ENCODE results near the gene GRK7. TPM values are rescaled to one million over a fixed set of nuclear protein-coding genes. Genes with fewer than 3 reads are reported as not detected.

Gene GRK7
- total RNA-seq, 1 donor from 2014 or later, result 0.12 TPM

DNA sequence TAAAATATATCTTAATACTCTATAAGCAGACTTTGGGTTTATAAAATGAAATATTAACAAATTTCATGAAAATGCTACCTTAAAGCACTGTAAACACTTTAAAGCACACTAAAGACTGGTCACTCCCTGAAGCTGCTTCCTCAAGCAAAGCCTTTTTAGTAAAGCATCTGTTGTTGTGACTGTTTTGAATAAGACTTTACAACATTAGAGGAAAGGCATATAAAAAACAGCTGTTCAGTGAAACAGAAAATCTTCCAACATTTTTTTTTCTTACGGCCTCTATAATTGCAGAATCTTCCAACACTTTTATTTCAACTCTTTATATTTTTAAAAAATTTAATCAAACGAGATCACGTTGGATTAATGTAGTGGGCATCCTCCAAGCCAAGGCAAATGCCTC is 48.1 kb downstream of the GRK7 start:
- no peaks in the 10 kb centered on the region for H3K27me3 ChIP-seq
- H3K4me3 ChIP-seq, result no peak overlapping the region
- TF ChIP-seq CTCF (IDR thresholded peaks at IDR 0.05), result no peak
- no peak overlapping the region for H3K27ac ChIP-seq
- ATAC-seq, result no peak
- intact Hi-C loops (cut with DNase I), result no loop called here
- H3K36me3 ChIP-seq, result no peaks in the 10 kb centered on the region
- no peaks in the 10 kb centered on the region for H3K4me1 ChIP-seq
- DNase-seq, result no peak
- H3K9me3 ChIP-seq, result no peaks in the 10 kb centered on the region

DNA sequence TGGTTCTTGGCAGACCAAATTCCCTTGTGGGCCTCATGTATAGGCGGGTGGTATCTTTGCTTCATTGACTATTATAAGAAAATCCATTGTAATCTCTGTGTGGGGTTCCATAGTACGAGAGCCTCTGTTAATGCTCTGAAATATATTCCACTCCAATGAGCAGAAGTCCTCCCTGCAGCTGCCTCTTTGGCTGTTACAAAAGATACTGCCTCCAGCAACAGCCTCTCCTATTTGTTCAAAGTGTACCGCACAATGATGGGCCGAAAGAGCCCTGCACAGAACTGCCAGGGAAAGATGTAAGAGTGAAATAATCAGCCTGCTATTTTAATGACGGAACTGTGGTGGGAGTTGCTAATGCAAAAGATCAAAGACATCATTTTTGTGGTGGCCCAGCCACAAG is 48.9 kb downstream of the GRK7 start:
- ATAC-seq (no peak), DNase-seq (no peak)
- H3K4me1 ChIP-seq, result no peaks in the 10 kb centered on the region
- no peak for TF ChIP-seq CTCF (IDR thresholded peaks at IDR 0.05)
- H3K27ac ChIP-seq, result no peak overlapping the region
- H3K4me3 ChIP-seq, result no peak overlapping the region
- no peaks in the 10 kb centered on the region for H3K9me3 ChIP-seq
- no peaks in the 10 kb centered on the region for H3K27me3 ChIP-seq
- no peaks in the 10 kb centered on the region for H3K36me3 ChIP-seq
- intact Hi-C loops (cut with DNase I), result no loop called here

DNA sequence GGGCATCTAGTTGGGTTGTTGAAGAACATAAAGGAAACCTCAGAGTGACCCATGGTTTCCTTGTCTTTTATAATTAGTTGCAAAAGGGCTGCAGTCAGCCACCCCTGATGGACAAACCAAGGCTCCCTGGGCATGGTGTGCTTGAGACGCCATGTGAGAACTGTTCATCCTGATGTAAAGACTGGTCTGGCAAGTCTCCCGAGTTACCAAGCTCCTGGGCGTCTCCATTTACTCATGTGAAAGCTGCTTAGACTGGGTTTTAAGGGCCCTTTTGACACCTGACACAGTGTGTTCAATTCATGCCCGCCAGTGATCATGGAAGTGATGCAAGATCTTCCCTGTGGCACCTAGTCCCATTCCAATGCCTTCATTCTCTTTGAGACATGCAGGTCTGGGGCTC is 49.4 kb downstream of the GRK7 start:
- no peaks in the 10 kb centered on the region for H3K4me1 ChIP-seq
- no peaks in the 10 kb centered on the region for H3K27me3 ChIP-seq
- ATAC-seq (no peak), DNase-seq (no peak)
- intact Hi-C loops (cut with DNase I), result no loop called here
- H3K36me3 ChIP-seq, result no peaks in the 10 kb centered on the region
- no peak for TF ChIP-seq CTCF (IDR thresholded peaks at IDR 0.05)
- H3K4me3 ChIP-seq, result no peak overlapping the region
- H3K9me3 ChIP-seq, result no peaks in the 10 kb centered on the region
- H3K27ac ChIP-seq, result no peak overlapping the region

Other genes with a start within 250 kb of the GRK7 start
- 68.6 TPM for gene RNF7, start 25.1 kb upstream of the GRK7 start, total RNA-seq
- 161 TPM for gene ATP1B3, start 113.2 kb downstream of the GRK7 start, total RNA-seq

Measured in upper lobe of right lung (tissue), 1 donor.